HepG2 (cell line): ENCODE data around the gene NDUFV1. TPM values are rescaled to one million over a fixed set of nuclear protein-coding genes. Genes with fewer than 3 reads are reported as not detected.

Experiments
- FOSL1 ChIP-seq: sonication (generic); formaldehyde crosslinking; IDR thresholded peaks from 2 replicates; pipeline ENCODE4 v1.9.0; 2021; ENCODE audit warnings: missing genetic modification reagents, borderline replicate concordance
- NFIC ChIP-seq: IDR thresholded peaks from 2 replicates; pipeline ENCODE4 v1.6.1; 2012; ENCODE audit warnings: mild to moderate bottlenecking, low read length, inconsistent platforms
- SP1 ChIP-seq, 2 experiments: fragments of 450-650 bp in 1 of 2; sonication (generic) in 1 of 2; formaldehyde crosslinking in 1 of 2; IDR thresholded peaks; 2 replicates each; pipeline versions ENCODE4 v1.4.0 to v1.6.1; 2016 to 2020; ENCODE audit warnings: missing genetic modification reagents in 1 of 2
- SP5 ChIP-seq: IDR thresholded peaks from 2 replicates; pipeline ENCODE4 v1.6.1; 2016; ENCODE audit warnings: low read depth, borderline replicate concordance
- TAF1 ChIP-seq: sonication (generic); formaldehyde crosslinking; IDR thresholded peaks from 2 replicates; pipeline ENCODE4 v1.4.0; 2020; ENCODE audit warnings: missing genetic modification reagents
- TBL1XR1 ChIP-seq: fragments of 150-350 bp; IDR thresholded peaks from 2 replicates; pipeline ENCODE4 v1.6.1; 2014; ENCODE audit warnings: borderline replicate concordance, low read length; ENCODE audit not compliant: partially characterized antibody
- THAP11 ChIP-seq: IDR thresholded peaks from 2 replicates; pipeline ENCODE4 v1.6.1; 2016; ENCODE audit warnings: missing biosample characterization, missing genetic modification reagents
- U2AF2 ChIP-seq: fragments of 200-400 bp; formaldehyde crosslinking; IDR thresholded peaks from 2 replicates; pipeline ENCODE4 v1.6.1; 2017; ENCODE audit warnings: low read depth, mild to moderate bottlenecking, low read length
- ZBTB38 ChIP-seq: sonication (generic); formaldehyde crosslinking; IDR thresholded peaks from 2 replicates; pipeline ENCODE4 v1.5.1; 2020; ENCODE audit warnings: mild to moderate bottlenecking, missing genetic modification reagents
- ZNF205 ChIP-seq: IDR thresholded peaks from 2 replicates; pipeline ENCODE4 v1.6.1; 2018; ENCODE audit warnings: missing biosample characterization, missing genetic modification reagents
- ZNF383 ChIP-seq: sonication (generic); formaldehyde crosslinking; IDR thresholded peaks from 2 replicates; pipeline ENCODE4 v1.4.0; 2020; ENCODE audit warnings: missing genetic modification reagents, mild to moderate bottlenecking, borderline replicate concordance
- polyA plus RNA-seq, 8 experiments: library from polyadenylated mRNA; depleted of rRNA in 3 of 8; stranded (reverse) in 7 of 8; unstranded in 1 of 8; fragments of >200 nt; fragmentation: Illumina TruSeq in 4 of 8; extraction: Trizol in 4 of 8; gene quantifications; 2 replicates each; pipeline versions ENCODE4 v1.2.1 to v1.2.3, GENCODE V29; 2011 to 2016; ENCODE audit warnings: low read depth in 4 of 8, missing spikeins in 1 of 8, mixed read lengths in 1 of 8; ENCODE audit not compliant: insufficient read depth in 1 of 8
- total RNA-seq, 5 experiments: library from RNA; depleted of rRNA; stranded (reverse); fragments of >200 nt; fragmentation: Illumina TruSeq; extraction: Trizol; gene quantifications; 2 replicates each; pipeline ENCODE4 v1.2.3, GENCODE V29; 2016; ENCODE audit warnings: low read depth in 1 of 5
- TF ChIP-seq, protein P1 (sequence below): sonication (generic); formaldehyde crosslinking; IDR thresholded peaks from 2 replicates; pipeline ENCODE4 v1.4.0; 2020; ENCODE audit warnings: missing genetic modification reagents, borderline replicate concordance
- TF ChIP-seq, protein P2 (sequence below): sonication (generic); formaldehyde crosslinking; IDR thresholded peaks from 2 replicates; pipeline ENCODE4 v1.5.0; 2020; ENCODE audit warnings: mild to moderate bottlenecking, missing genetic modification reagents
- TF ChIP-seq, protein P3 (sequence below): IDR thresholded peaks from 2 replicates; pipeline ENCODE4 v1.6.1; 2012; ENCODE audit warnings: low read depth, low read length, improper control_type of control experiment
- TF ChIP-seq, protein P4 (sequence below): sonication (generic); formaldehyde crosslinking; IDR thresholded peaks from 2 replicates; pipeline ENCODE4 v1.9.0; 2021; ENCODE audit warnings: missing genetic modification reagents, mild to moderate bottlenecking, borderline replicate concordance
- TF ChIP-seq, protein P5 (sequence below): sonication (generic); formaldehyde crosslinking; IDR thresholded peaks from 2 replicates; pipeline ENCODE4 v1.4.0; 2020; ENCODE audit warnings: mild to moderate bottlenecking, missing genetic modification reagents

NDUFV1 gene
- total and polyA plus RNA-seq, 2 of the 13 experiments (the other 11 are each of a cell fraction or from before 2014, with no cell fraction given) = 88.9 to 137 TPM

DNA sequence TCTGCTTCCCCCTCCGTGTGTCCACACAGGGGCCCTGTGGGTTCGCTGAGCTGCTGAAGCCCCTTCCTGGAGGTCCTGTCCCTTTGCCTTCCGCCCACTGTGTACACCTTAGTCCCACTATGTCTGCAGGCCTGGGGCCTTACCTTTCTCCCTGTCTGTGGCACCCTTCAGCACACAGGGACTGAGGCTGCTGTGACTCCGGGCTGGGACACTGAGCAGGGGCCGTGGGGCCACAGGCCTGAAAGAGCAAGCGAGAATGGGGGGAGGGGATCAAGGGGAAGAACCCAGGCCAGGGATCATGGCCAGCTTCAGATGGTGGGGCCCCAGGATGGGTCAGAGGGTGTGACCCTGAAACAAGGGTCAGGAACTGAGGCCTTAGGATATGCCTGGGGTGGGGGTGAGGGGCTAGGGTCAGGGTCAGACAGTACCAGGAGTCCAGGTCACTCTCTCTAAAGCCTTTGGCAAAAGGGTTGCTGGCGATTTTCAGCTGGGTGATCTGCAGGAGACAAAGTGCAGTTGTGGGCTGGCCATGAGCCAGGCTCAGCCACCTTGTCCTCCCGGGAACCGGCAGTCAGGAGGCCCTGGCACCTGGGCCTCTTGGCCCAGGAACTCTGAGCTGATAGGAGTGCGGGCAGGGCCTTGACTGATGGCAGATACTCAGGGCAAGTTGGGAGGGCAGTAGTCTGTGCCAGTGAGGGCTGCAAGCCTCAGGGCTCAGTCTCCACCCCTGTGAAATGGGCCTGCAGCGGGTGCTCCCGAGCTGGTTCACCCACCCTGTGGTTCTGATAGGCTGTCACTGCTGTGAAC, 25.6 kb downstream of the NDUFV1 start (continued):
- TF ChIP-seq, protein P1, sequence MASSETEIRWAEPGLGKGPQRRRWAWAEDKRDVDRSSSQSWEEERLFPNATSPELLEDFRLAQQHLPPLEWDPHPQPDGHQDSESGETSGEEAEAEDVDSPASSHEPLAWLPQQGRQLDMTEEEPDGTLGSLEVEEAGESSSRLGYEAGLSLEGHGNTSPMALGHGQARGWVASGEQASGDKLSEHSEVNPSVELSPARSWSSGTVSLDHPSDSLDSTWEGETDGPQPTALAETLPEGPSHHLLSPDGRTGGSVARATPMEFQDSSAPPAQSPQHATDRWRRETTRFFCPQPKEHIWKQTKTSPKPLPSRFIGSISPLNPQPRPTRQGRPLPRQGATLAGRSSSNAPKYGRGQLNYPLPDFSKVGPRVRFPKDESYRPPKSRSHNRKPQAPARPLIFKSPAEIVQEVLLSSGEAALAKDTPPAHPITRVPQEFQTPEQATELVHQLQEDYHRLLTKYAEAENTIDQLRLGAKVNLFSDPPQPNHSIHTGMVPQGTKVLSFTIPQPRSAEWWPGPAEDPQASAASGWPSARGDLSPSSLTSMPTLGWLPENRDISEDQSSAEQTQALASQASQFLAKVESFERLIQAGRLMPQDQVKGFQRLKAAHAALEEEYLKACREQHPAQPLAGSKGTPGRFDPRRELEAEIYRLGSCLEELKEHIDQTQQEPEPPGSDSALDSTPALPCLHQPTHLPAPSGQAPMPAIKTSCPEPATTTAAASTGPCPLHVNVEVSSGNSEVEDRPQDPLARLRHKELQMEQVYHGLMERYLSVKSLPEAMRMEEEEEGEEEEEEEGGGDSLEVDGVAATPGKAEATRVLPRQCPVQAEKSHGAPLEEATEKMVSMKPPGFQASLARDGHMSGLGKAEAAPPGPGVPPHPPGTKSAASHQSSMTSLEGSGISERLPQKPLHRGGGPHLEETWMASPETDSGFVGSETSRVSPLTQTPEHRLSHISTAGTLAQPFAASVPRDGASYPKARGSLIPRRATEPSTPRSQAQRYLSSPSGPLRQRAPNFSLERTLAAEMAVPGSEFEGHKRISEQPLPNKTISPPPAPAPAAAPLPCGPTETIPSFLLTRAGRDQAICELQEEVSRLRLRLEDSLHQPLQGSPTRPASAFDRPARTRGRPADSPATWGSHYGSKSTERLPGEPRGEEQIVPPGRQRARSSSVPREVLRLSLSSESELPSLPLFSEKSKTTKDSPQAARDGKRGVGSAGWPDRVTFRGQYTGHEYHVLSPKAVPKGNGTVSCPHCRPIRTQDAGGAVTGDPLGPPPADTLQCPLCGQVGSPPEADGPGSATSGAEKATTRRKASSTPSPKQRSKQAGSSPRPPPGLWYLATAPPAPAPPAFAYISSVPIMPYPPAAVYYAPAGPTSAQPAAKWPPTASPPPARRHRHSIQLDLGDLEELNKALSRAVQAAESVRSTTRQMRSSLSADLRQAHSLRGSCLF = no peak
- no peak for TF ChIP-seq SP1 (IDR thresholded peaks at IDR 0.05)
- TF ChIP-seq SP1 (CRISPR knock-in tag; IDR thresholded peaks at IDR 0.05) = no peak
- TF ChIP-seq, protein P2, sequence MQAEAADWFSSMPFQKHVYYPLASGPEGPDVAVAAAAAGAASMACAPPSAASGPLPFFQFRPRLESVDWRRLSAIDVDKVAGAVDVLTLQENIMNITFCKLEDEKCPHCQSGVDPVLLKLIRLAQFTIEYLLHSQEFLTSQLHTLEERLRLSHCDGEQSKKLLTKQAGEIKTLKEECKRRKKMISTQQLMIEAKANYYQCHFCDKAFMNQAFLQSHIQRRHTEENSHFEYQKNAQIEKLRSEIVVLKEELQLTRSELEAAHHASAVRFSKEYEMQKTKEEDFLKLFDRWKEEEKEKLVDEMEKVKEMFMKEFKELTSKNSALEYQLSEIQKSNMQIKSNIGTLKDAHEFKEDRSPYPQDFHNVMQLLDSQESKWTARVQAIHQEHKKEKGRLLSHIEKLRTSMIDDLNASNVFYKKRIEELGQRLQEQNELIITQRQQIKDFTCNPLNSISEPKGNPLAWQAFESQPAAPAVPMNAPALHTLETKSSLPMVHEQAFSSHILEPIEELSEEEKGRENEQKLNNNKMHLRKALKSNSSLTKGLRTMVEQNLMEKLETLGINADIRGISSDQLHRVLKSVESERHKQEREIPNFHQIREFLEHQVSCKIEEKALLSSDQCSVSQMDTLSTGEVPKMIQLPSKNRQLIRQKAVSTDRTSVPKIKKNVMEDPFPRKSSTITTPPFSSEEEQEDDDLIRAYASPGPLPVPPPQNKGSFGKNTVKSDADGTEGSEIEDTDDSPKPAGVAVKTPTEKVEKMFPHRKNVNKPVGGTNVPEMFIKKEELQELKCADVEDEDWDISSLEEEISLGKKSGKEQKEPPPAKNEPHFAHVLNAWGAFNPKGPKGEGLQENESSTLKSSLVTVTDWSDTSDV (CRISPR knock-in tag) = no peak
- TF ChIP-seq TAF1 = peak; percentile 34; the same call in 1 of the 2 replicates
- TF ChIP-seq ZNF383 = 0 out of 2 replicates have a peak, but pooled peaks have one; percentile 31
- TF ChIP-seq, protein P3, sequence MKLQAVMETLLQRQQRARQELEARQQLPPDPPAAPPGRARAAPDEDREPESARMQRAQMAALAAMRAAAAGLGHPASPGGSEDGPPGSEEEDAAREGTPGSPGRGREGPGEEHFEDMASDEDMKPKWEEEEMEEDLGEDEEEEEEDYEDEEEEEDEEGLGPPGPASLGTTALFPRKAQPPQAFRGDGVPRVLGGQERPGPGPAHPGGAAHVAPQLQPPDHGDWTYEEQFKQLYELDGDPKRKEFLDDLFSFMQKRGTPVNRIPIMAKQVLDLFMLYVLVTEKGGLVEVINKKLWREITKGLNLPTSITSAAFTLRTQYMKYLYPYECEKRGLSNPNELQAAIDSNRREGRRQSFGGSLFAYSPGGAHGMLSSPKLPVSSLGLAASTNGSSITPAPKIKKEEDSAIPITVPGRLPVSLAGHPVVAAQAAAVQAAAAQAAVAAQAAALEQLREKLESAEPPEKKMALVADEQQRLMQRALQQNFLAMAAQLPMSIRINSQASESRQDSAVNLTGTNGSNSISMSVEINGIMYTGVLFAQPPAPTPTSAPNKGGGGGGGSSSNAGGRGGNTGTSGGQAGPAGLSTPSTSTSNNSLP = no peak
- TF ChIP-seq, protein P4, sequence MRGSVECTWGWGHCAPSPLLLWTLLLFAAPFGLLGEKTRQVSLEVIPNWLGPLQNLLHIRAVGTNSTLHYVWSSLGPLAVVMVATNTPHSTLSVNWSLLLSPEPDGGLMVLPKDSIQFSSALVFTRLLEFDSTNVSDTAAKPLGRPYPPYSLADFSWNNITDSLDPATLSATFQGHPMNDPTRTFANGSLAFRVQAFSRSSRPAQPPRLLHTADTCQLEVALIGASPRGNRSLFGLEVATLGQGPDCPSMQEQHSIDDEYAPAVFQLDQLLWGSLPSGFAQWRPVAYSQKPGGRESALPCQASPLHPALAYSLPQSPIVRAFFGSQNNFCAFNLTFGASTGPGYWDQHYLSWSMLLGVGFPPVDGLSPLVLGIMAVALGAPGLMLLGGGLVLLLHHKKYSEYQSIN (CRISPR knock-in tag) = no peak
- TF ChIP-seq U2AF2 = no peak
- no peak for TF ChIP-seq FOSL1 (CRISPR knock-in tag)
- no peak for TF ChIP-seq ZBTB38
- TF ChIP-seq SP5 = no peak
- peak; percentile 80; the same call in 1 of the 2 replicates for TF ChIP-seq NFIC
- peak; percentile 21; the same call in 1 of the 2 replicates for TF ChIP-seq THAP11 (CRISPR knock-in tag)
- TF ChIP-seq ZNF205 (CRISPR knock-in tag) = 0 out of 2 replicates have a peak, but pooled peaks have one; percentile 20
- TF ChIP-seq TBL1XR1 = no peak
- TF ChIP-seq, protein P5, sequence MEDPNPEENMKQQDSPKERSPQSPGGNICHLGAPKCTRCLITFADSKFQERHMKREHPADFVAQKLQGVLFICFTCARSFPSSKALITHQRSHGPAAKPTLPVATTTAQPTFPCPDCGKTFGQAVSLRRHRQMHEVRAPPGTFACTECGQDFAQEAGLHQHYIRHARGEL (CRISPR knock-in tag) = no peak
